IMR-90 (cell line): ENCODE data around the gene PAGE4. TPM values are rescaled to one million over a fixed set of nuclear protein-coding genes. Genes with fewer than 3 reads are reported as not detected.

Source experiments
- ATAC-seq: fragments of 200-7000 bp; cut with Tn5 transposase; 2 replicates; pipeline ENCODE4 v1.9.1; 2020; ENCODE audit warnings: low read depth, mild to moderate bottlenecking, moderate library complexity
- BruUV-seq: library from RNA; stranded (reverse); fragments of 400-500 nt; replicated peaks from 2 replicates; lab custom pipeline; 2021; lab: Mats Ljungman, UMichigan
- CTCF ChIA-PET: fragments of 300-600 bp; formaldehyde crosslinking; extraction: SDS; loops from one replicate; lab custom pipeline; 2021; ENCODE audit warnings: antibody characterized with exemption; lab: Yijun Ruan, JAX
- POLR2A ChIA-PET: fragments of 300-600 bp; sonication (Branson Sonifier 250); formaldehyde crosslinking; loops from one replicate; lab custom pipeline; 2022; ENCODE audit warnings: antibody characterized with exemption; ENCODE audit not compliant: unreplicated experiment; lab: Charles Lee
- DNase-seq: peaks from one replicate; pipeline ENCODE4 v3.0.0; 2013
- H2AFZ ChIP-seq: replicated peaks from 2 replicates; pipeline ENCODE3; 2013; ENCODE audit warnings: low read length, mild to moderate bottlenecking; ENCODE audit not compliant: poor library complexity
- H2AK5ac ChIP-seq: 2 replicates; pipeline ENCODE4 v1.6.1; 2013; ENCODE audit warnings: low read depth, low read length, inconsistent platforms
- H2AK9ac ChIP-seq: replicated peaks from 2 replicates; pipeline ENCODE3; 2013; ENCODE audit warnings: mild to moderate bottlenecking, low read depth, low read length, moderate library complexity; ENCODE audit not compliant: poor library complexity
- H2BK120ac ChIP-seq: 2 replicates; pipeline ENCODE4 v1.6.1; 2013; ENCODE audit warnings: low read depth, low read length, inconsistent platforms
- H2BK15ac ChIP-seq: 3 replicates; pipeline ENCODE4 v1.6.1; 2013; ENCODE audit warnings: low read depth, low read length, inconsistent platforms
- H2BK20ac ChIP-seq: 2 replicates; pipeline ENCODE4 v1.6.1; 2013; ENCODE audit warnings: low read depth, mild to moderate bottlenecking, inconsistent platforms, low read length, moderate library complexity
- H2BK5ac ChIP-seq: 2 replicates; pipeline ENCODE4 v1.6.1; 2013; ENCODE audit warnings: mild to moderate bottlenecking, low read depth, low read length, inconsistent platforms; ENCODE audit not compliant: poor library complexity, severe bottlenecking
- H3K14ac ChIP-seq: replicated peaks from 2 replicates; pipeline ENCODE4 v1.6.1; 2013; ENCODE audit warnings: low read depth, low read length, inconsistent platforms
- H3K18ac ChIP-seq: 2 replicates; pipeline ENCODE4 v1.6.1; 2013; ENCODE audit warnings: low read depth, low read length, control low read depth
- H3K23ac ChIP-seq: 2 replicates; pipeline ENCODE4 v1.6.1; 2013; ENCODE audit warnings: low read depth, low read length, inconsistent platforms
- H3K27ac ChIP-seq: 2 replicates; pipeline ENCODE4 v1.5.1; 2013; ENCODE audit warnings: mild to moderate bottlenecking, control low read depth, low read length; ENCODE audit not compliant: insufficient read depth
- H3K27me3 ChIP-seq: 2 replicates; pipeline ENCODE4 v1.6.1; 2013; ENCODE audit warnings: low read length; ENCODE audit not compliant: control insufficient read depth, insufficient read depth
- H3K36me3 ChIP-seq: 2 replicates; pipeline ENCODE4 v1.6.1; 2013; ENCODE audit warnings: low read length, mixed read lengths; ENCODE audit not compliant: control insufficient read depth, insufficient read depth
- H3K4ac ChIP-seq: 2 replicates; pipeline ENCODE4 v1.6.1; 2013; ENCODE audit warnings: low read depth, low read length, inconsistent platforms
- H3K4me1 ChIP-seq: 2 replicates; pipeline ENCODE4 v1.6.1; 2013; ENCODE audit warnings: low read length, mixed read lengths; ENCODE audit not compliant: control insufficient read depth, insufficient read depth
- H3K4me2 ChIP-seq: 2 replicates; pipeline ENCODE4 v1.6.1; 2013; ENCODE audit warnings: low read depth, mild to moderate bottlenecking, control low read depth, low read length, moderate library complexity
- H3K4me3 ChIP-seq: 2 replicates; pipeline ENCODE4 v1.5.1; 2013; ENCODE audit warnings: low read depth, mild to moderate bottlenecking, control low read depth, low read length, moderate library complexity; ENCODE audit not compliant: insufficient read depth
- H3K56ac ChIP-seq: 2 replicates; pipeline ENCODE4 v1.6.1; 2013; ENCODE audit warnings: low read length, inconsistent platforms; ENCODE audit not compliant: insufficient read depth; ENCODE audit errors: extremely low read depth
- H3K79me1 ChIP-seq, 2 experiments: 2 replicates each; pipeline ENCODE4 v1.6.1; 2013; ENCODE audit warnings: low read length in 2 of 2, inconsistent platforms in 1 of 2, low read depth in 1 of 2
- H3K9ac ChIP-seq: 2 replicates; pipeline ENCODE4 v1.6.1; 2013; ENCODE audit warnings: low read depth, low read length, control low read depth
- H3K9me1 ChIP-seq: 2 replicates; pipeline ENCODE4 v1.6.1; 2013; ENCODE audit warnings: low read length, inconsistent platforms; ENCODE audit not compliant: insufficient read depth
- H3K9me3 ChIP-seq: 2 replicates; pipeline ENCODE4 v1.6.1; 2013; ENCODE audit warnings: low read length; ENCODE audit not compliant: control insufficient read depth, insufficient read depth
- H4K20me1 ChIP-seq: 2 replicates; pipeline ENCODE4 v1.6.1; 2013; ENCODE audit warnings: low read length, inconsistent platforms; ENCODE audit not compliant: insufficient read depth
- H4K5ac ChIP-seq: 2 replicates; pipeline ENCODE4 v1.6.1; 2013; ENCODE audit warnings: mild to moderate bottlenecking, low read depth, low read length, control low read depth
- H4K8ac ChIP-seq, 2 experiments: 2 replicates each; pipeline ENCODE4 v1.6.1; 2013; ENCODE audit warnings: low read depth in 2 of 2, low read length in 2 of 2, control low read depth in 1 of 2, inconsistent platforms in 1 of 2
- H4K91ac ChIP-seq: 2 replicates; pipeline ENCODE4 v1.6.1; 2013; ENCODE audit warnings: low read depth, low read length, inconsistent platforms; ENCODE audit not compliant: insufficient read depth
- BHLHE40 ChIP-seq: fragments of 150-350 bp; IDR thresholded peaks from 2 replicates; pipeline ENCODE4 v1.6.1; 2016; ENCODE audit warnings: mild to moderate bottlenecking, low read depth, low read length
- CEBPB ChIP-seq: IDR thresholded peaks from 2 replicates; pipeline ENCODE4 v1.6.1; 2012; ENCODE audit warnings: low read depth, low read length, improper control_type of control experiment
- CHD1 ChIP-seq: IDR thresholded peaks from 2 replicates; pipeline ENCODE4 v1.6.1; 2012; ENCODE audit warnings: low read depth, low read length, improper control_type of control experiment
- CTCF ChIP-seq: conservative IDR thresholded peaks from 2 replicates; pipeline ENCODE4 v1.5.1; 2012; ENCODE audit warnings: mild to moderate bottlenecking, low read depth, low read length, improper control_type of control experiment
- ELK1 ChIP-seq: fragments of 150-350 bp; IDR thresholded peaks from 2 replicates; pipeline ENCODE4 v1.6.1; 2016; ENCODE audit warnings: low read depth, mild to moderate bottlenecking, low read length, moderate library complexity, borderline replicate concordance
- FOS ChIP-seq: fragments of 150-350 bp; IDR thresholded peaks from 2 replicates; pipeline ENCODE4 v1.6.1; 2016; ENCODE audit warnings: low read depth, low read length
- MAFK ChIP-seq: IDR thresholded peaks from 2 replicates; pipeline ENCODE4 v1.6.1; 2012; ENCODE audit warnings: low read depth, low read length, improper control_type of control experiment
- MAZ ChIP-seq: IDR thresholded peaks from 2 replicates; pipeline ENCODE4 v1.6.1; 2012; ENCODE audit warnings: low read depth, mild to moderate bottlenecking, low read length, improper control_type of control experiment, moderate library complexity, borderline replicate concordance
- MXI1 ChIP-seq: IDR thresholded peaks from 2 replicates; pipeline ENCODE4 v1.6.1; 2012; ENCODE audit warnings: low read depth, mild to moderate bottlenecking, low read length, moderate library complexity, borderline replicate concordance
- NFE2L2 ChIP-seq: fragments of 150-350 bp; IDR thresholded peaks from 2 replicates; pipeline ENCODE4 v1.6.1; 2016; ENCODE audit warnings: low read depth, mild to moderate bottlenecking, low read length
- POLR2A ChIP-seq: IDR thresholded peaks from 2 replicates; pipeline ENCODE4 v1.6.1; 2012; ENCODE audit warnings: mild to moderate bottlenecking, low read depth, low read length
- RAD21 ChIP-seq: IDR thresholded peaks from 2 replicates; pipeline ENCODE4 v1.6.1; 2012; ENCODE audit warnings: low read length, improper control_type of control experiment
- RCOR1 ChIP-seq: IDR thresholded peaks from 2 replicates; pipeline ENCODE4 v1.6.1; 2012; ENCODE audit warnings: mild to moderate bottlenecking, low read length, improper control_type of control experiment; ENCODE audit not compliant: insufficient replicate concordance
- RFX5 ChIP-seq: IDR thresholded peaks from 2 replicates; pipeline ENCODE4 v1.8.0; 2012; ENCODE audit warnings: low read depth, mild to moderate bottlenecking, low read length, moderate library complexity
- USF2 ChIP-seq: fragments of 150-350 bp; IDR thresholded peaks from 2 replicates; pipeline ENCODE4 v1.6.1; 2017; ENCODE audit warnings: mild to moderate bottlenecking, antibody characterized with exemption, low read length, low read depth
- WGBS, 2 experiments: methylation state at CpG; one replicate each; pipeline versions ENCODE4 v1.1.5 to v1.1.7; 2013; ENCODE audit warnings: missing lambda C conversion rate in 2 of 2; ENCODE audit not compliant: insufficient read length in 1 of 2; ENCODE audit errors: extremely low coverage in 2 of 2; 5-methylcytosine and 5-hydroxymethylcytosine counted together
- dilution Hi-C: fragments of 300-500 bp; cut with HindIII; formaldehyde crosslinking; loops from one replicate; pipeline ENCODE4 v1.14.3; 2018; ENCODE audit warnings: low sequenced_read_pairs; ENCODE audit not compliant: unreplicated experiment
- in situ Hi-C: fragments of 300-500 bp; cut with MboI; formaldehyde crosslinking; loops from 3 replicates; pipeline ENCODE4 v1.14.3; 2019; ENCODE audit warnings: low sequenced_read_pairs, inconsistent platforms, mixed read lengths
- intact Hi-C: fragments of 100-400 bp; cut with micrococcal nuclease; formaldehyde crosslinking; loops from 2 replicates; pipeline ENCODE4 v1.10.0; 2022
- polyA plus RNA-seq, 3 experiments: library from polyadenylated mRNA; depleted of rRNA; stranded (reverse); fragments of >200 nt; gene quantifications; 2 replicates each; pipeline ENCODE4 v1.2.3, GENCODE V29; 2012; ENCODE audit warnings: low replicate concordance in 1 of 3
- total RNA-seq: library from RNA; depleted of rRNA; stranded (reverse); fragments of >200 nt; gene quantifications from 2 replicates; pipeline ENCODE4 v1.2.3, GENCODE V29; 2012

PAGE4 gene
- total and polyA plus RNA-seq, 2 of the 4 experiments (the other 2 are of a cell fraction) = not detected

- Histone ChIP-seq H2BK120ac (no peak overlapping the region), H4K5ac (no peak overlapping the region), H3K9ac (peak overlapping the region; percentile 69), H2AK5ac (no peak overlapping the region), H2AK9ac (no peak overlapping the region), H2AFZ (peak overlapping the region; percentile 91), H3K4me3 (peak overlapping the region; percentile 95), H3K9me1 (peaks cover 21% of the 10 kb centered on the region; the same call in 1 of the 2 replicates), H4K8ac (no peak overlapping the region; a peak in 1 of 4 replicates), H4K91ac (no peak overlapping the region; the same call in 1 of the 2 replicates), H3K27me3 (0 out of 2 replicates have a peak, but pooled peaks cover 3% of the 10 kb centered on the region), H3K23ac (peak overlapping the region; percentile 65; the same call in 1 of the 2 replicates), H3K36me3 (no peaks in the 10 kb centered on the region), H2BK20ac (no peak overlapping the region), H3K79me1 (peaks cover 6 to 11% of the 10 kb centered on the region in 2 experiments; a peak in 2 of 4 replicates), H3K18ac (no peak overlapping the region), H3K4ac (no peak overlapping the region), H3K27ac (peak overlapping the region; percentile 57), H3K4me1 (peaks cover 3% of the 10 kb centered on the region; the same call in 1 of the 2 replicates), H2BK15ac (no peak overlapping the region), H3K4me2 (peak overlapping the region; percentile 97), H2BK5ac (peak overlapping the region; percentile 3), H3K9me3 (no peaks in the 10 kb centered on the region; the same call in 1 of the 2 replicates), H3K56ac (peak overlapping the region; percentile 16; the same call in 1 of the 2 replicates), H3K14ac (peak overlapping the region; percentile 78), H4K20me1 (no peaks in the 10 kb centered on the region; the same call in 1 of the 2 replicates)
- intact Hi-C loops = loop anchor here (10.0 kb wide), 1 partner anchor 705 kb away; no protein-coding TSS in a partner anchor
- DNase-seq = peak; percentile 1
- POLR2A ChIA-PET = no interaction called here
- dilution Hi-C loops = no loop called here
- in situ Hi-C loops = no loop called here
- BruUV-seq = no TSS peak
- peak; percentile 19 for ATAC-seq
- 40% methylated on average over 4 of the region's 55 CpGs; no CpG with 5 or more reads in 1 of the 2 experiments for WGBS, 2 experiments
- CTCF ChIA-PET = interaction anchor here (1.2 kb wide), 1 partner anchor 9 kb away, joined by 3 read pairs; no protein-coding TSS in a partner anchor
- TF ChIP-seq POLR2A (no peak), CTCF (no peak), ELK1 (no peak), RFX5 (no peak), MXI1 (no peak), CEBPB (no peak), MAZ (no peak), RAD21 (no peak), NFE2L2 (no peak), CHD1 (no peak), BHLHE40 (no peak), RCOR1 (no peak), FOS (no peak), MAFK (no peak), USF2 (no peak)
These were observed 50.7 kb downstream of the PAGE4 start for GRCh38 chrX:49879656-49880277.
